CD4-positive, alpha-beta memory T cell (primary cell): Measurements from ENCODE around the gene SOCS6. TPM values are rescaled to one million over a fixed set of nuclear protein-coding genes. Genes with fewer than 3 reads are reported as not detected.

Experiments
- CTCF ChIA-PET: fragments of 350-600 bp; sonication (Branson Sonifier 250); formaldehyde crosslinking; loops from one replicate; lab custom pipeline; 2021; ENCODE audit warnings: inconsistent platforms; ENCODE audit not compliant: partially characterized antibody; lab: Charles Lee
- POLR2A ChIA-PET: fragments of 350-600 bp; sonication (Branson Sonifier 250); formaldehyde crosslinking; loops from one replicate; lab custom pipeline; 2021; ENCODE audit not compliant: partially characterized antibody; lab: Charles Lee
- DNase-seq, 5 donors: peaks; one replicate each; pipeline versions ENCODE4 v3.0.0 to v3.0.0-alpha.2; 2020 to 2022; ENCODE audit warnings: mixed read lengths in 1 of 5
- H3K27ac ChIP-seq: one replicate; pipeline ENCODE4 v1.7.0; 2013; ENCODE audit warnings: low read depth, low read length
- H3K27me3 ChIP-seq: 2 replicates; pipeline ENCODE4 v1.7.0; 2013; ENCODE audit warnings: mild to moderate bottlenecking, low read length, moderate library complexity; ENCODE audit not compliant: insufficient read depth
- H3K36me3 ChIP-seq: 2 replicates; pipeline ENCODE4 v1.7.0; 2013; ENCODE audit warnings: mild to moderate bottlenecking, low read length, moderate library complexity; ENCODE audit not compliant: insufficient read depth
- H3K4me1 ChIP-seq: 2 replicates; pipeline ENCODE4 v1.7.0; 2013; ENCODE audit warnings: mild to moderate bottlenecking, low read length, moderate library complexity; ENCODE audit not compliant: insufficient read depth
- H3K4me3 ChIP-seq, 2 donors: one replicate each; pipeline ENCODE4 v1.7.0; 2013; ENCODE audit warnings: low read length in 2 of 2, mild to moderate bottlenecking in 1 of 2
- H3K9me3 ChIP-seq, 2 donors: one replicate each; pipeline ENCODE4 v1.7.0; 2013; ENCODE audit warnings: low read length in 2 of 2, control low read depth in 1 of 2; ENCODE audit not compliant: control insufficient read depth in 1 of 2
- H3K27ac Mint-ChIP-seq, 7 donors: one replicate each; pipeline ENCODE4 v1.8.0; 2020 to 2021; ENCODE audit warnings: mixed read lengths in 7 of 7, mild to moderate bottlenecking in 6 of 7, inconsistent platforms in 3 of 7, moderate library complexity in 3 of 7
- H3K27me3 Mint-ChIP-seq, 2 donors: one replicate each; pipeline ENCODE4 v1.8.0; 2020 to 2021; ENCODE audit warnings: mixed read lengths in 2 of 2
- H3K36me3 Mint-ChIP-seq, 2 donors: one replicate each; pipeline ENCODE4 v1.8.0; 2020 to 2021; ENCODE audit warnings: mixed read lengths in 2 of 2, inconsistent platforms in 1 of 2, mild to moderate bottlenecking in 1 of 2
- H3K4me1 Mint-ChIP-seq, 4 donors: one replicate each; pipeline ENCODE4 v1.8.0; 2020 to 2021; ENCODE audit warnings: mixed read lengths in 4 of 4, mild to moderate bottlenecking in 1 of 4
- H3K4me3 Mint-ChIP-seq, 8 donors: one replicate each; pipeline ENCODE4 v1.8.0; 2020 to 2021; ENCODE audit warnings: mixed read lengths in 8 of 8, mild to moderate bottlenecking in 7 of 8, moderate library complexity in 6 of 8, inconsistent platforms in 3 of 8
- H3K9me3 Mint-ChIP-seq, 8 donors: one replicate each; pipeline ENCODE4 v1.8.0; 2020 to 2021; ENCODE audit warnings: mixed read lengths in 8 of 8, mild to moderate bottlenecking in 5 of 8, inconsistent platforms in 3 of 8, moderate library complexity in 1 of 8
- intact Hi-C: fragments of 100-400 bp; cut with micrococcal nuclease; formaldehyde crosslinking; loops from one replicate; pipeline ENCODE4 v1.15.1; 2023
- polyA plus RNA-seq, 2 donors: library from polyadenylated mRNA; unstranded; fragments of 300-500 nt; fragmentation: Illumina TruSeq; gene quantifications; one replicate each; pipeline ENCODE4 v1.2.3, GENCODE V29; 2021
- total RNA-seq, 2 experiments: library from RNA; stranded (reverse); gene quantifications; one replicate each; pipeline ENCODE4 v1.2.3, GENCODE V29; 2021

SOCS6 gene
- total and polyA plus RNA-seq, 4 experiments from 2014 or later, result 0.31 to 2.6 (median 1.7) TPM

DNA sequence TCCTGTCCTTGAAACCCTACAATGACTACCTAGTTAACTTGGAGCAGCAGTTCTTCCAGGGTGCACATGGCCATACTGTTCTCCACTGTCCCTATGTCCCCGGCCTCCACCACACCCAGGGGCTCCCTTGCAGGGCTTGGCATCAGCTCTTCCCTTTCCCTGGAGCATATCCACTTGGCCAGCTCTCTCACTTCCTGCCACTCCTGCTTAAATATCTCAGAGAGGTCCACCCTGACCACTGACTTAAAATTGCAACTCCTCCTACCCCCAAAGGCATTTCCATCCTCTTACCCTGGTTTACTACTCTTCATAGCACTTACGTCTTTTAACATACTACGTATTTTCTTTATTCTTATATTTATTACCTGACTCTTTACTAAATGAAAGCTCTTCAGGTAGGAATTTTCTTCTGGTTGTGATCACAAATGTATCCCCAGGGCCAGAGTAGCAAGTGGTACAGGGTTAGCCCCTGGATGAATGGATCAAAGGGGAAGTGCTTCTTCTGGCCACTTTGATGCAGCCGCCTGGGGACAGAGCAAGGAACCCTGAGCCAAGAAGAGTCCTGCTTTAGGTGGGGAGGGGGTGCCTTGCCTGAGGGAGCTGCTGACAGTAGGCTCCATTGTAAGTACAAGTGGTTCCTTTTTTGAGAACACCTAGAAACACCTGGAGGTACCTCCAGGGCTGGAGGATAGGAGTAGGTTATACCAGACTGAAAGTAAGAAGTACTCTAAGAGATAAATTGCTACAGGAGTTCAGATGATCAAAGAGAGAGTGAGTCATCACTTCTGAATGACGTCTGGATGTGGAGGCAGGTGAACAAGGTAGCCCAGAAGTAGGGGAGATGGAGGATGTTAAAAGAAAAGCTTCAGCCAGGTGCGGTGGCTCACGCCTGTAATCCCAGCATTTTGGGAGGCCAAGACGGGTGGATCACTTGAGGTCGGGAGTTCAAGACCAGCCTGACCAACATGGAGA is 82.2 kb downstream of the SOCS6 start:
- no peak for DNase-seq
- Mint-ChIP-seq H3K4me1 (no peaks in the 10 kb centered on the region), H3K27me3 (peaks cover 2 to 3% of the 10 kb centered on the region in 2 donors), H3K9me3 (peaks cover 0 to 3% (median 0%) of the 10 kb centered on the region in 8 donors), H3K36me3 (no peaks in the 10 kb centered on the region), H3K4me3 (no peak overlapping the region), H3K27ac (no peak overlapping the region)
- no peak overlapping the region for H3K27ac ChIP-seq
- no peaks in the 10 kb centered on the region for H3K4me1 ChIP-seq
- ChIA-PET POLR2A (no interaction called here), CTCF (no interaction called here)
- H3K27me3 ChIP-seq, result no peaks in the 10 kb centered on the region
- no peaks in the 10 kb centered on the region for H3K9me3 ChIP-seq
- no peaks in the 10 kb centered on the region for H3K36me3 ChIP-seq
- no peak overlapping the region for H3K4me3 ChIP-seq
- intact Hi-C loops, result no loop called here

DNA sequence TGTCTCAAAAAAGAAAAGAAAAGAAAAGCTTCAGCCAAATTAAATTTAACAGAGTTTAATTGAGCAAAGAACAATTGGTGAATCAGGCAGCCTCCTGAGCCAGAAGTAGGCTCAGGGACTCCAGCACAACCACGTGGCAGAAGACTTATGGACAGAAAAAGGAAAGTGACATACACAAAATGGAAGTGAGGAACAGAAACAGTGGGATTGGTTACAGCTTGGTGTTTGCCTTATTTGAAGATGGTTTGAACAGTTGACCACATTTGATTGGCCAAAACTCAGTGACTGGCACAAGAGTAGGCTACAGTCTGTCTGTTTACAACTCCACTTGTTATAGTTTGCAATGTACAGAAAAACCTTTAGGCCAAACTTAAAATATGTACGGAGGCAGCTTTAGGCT is 83.1 kb downstream of the SOCS6 start:
- Histone ChIP-seq H3K27me3 (no peaks in the 10 kb centered on the region), H3K4me1 (no peaks in the 10 kb centered on the region), H3K4me3 (no peak overlapping the region), H3K27ac (no peak overlapping the region), H3K9me3 (no peaks in the 10 kb centered on the region), H3K36me3 (no peaks in the 10 kb centered on the region)
- DNase-seq, result no peak
- Mint-ChIP-seq H3K27me3 (peaks cover 0 to 2% of the 10 kb centered on the region in 2 donors), H3K4me3 (no peak overlapping the region), H3K4me1 (no peaks in the 10 kb centered on the region), H3K36me3 (no peaks in the 10 kb centered on the region), H3K9me3 (peaks cover 0 to 3% (median 0%) of the 10 kb centered on the region in 8 donors), H3K27ac (no peak overlapping the region)
- ChIA-PET POLR2A (no interaction called here), CTCF (no interaction called here)
- intact Hi-C loops, result no loop called here

GRCh38 chr18:70372450-70373041 is 83.7 kb downstream of the SOCS6 start:
- CTCF ChIA-PET, result no interaction called here
- POLR2A ChIA-PET, result no interaction called here
- no peaks in the 10 kb centered on the region for H3K4me1 Mint-ChIP-seq

GRCh38 chr18:70373042-70373519 is 84.2 kb downstream of the SOCS6 start:
- DNase-seq, result no peak
- CTCF ChIA-PET, result no interaction called here
- H3K36me3 Mint-ChIP-seq, result no peaks in the 10 kb centered on the region
- H3K4me1 ChIP-seq, result no peaks in the 10 kb centered on the region
- POLR2A ChIA-PET, result no interaction called here
- H3K9me3 ChIP-seq, result no peaks in the 10 kb centered on the region
- no peaks in the 10 kb centered on the region for H3K4me1 Mint-ChIP-seq
- H3K4me3 ChIP-seq, result no peak overlapping the region
- H3K27ac Mint-ChIP-seq, result no peak overlapping the region
- H3K27me3 Mint-ChIP-seq, result peaks cover 0 to 2% of the 10 kb centered on the region in 2 donors
- intact Hi-C loops, result no loop called here
- H3K27ac ChIP-seq, result no peak overlapping the region
- H3K27me3 ChIP-seq, result no peaks in the 10 kb centered on the region
- no peak overlapping the region for H3K4me3 Mint-ChIP-seq
- H3K36me3 ChIP-seq, result no peaks in the 10 kb centered on the region
- peaks cover 0 to 3% (median 0%) of the 10 kb centered on the region in 8 donors for H3K9me3 Mint-ChIP-seq

More at GRCh38 chr18:70372450-70373041, 83.7 kb downstream of the SOCS6 start:
- Histone ChIP-seq H3K4me3 (no peak overlapping the region), H3K27ac (no peak overlapping the region), H3K27me3 (no peaks in the 10 kb centered on the region), H3K9me3 (no peaks in the 10 kb centered on the region), H3K36me3 (no peaks in the 10 kb centered on the region), H3K4me1 (no peaks in the 10 kb centered on the region)
- peaks cover 0 to 3% (median 0%) of the 10 kb centered on the region in 8 donors for H3K9me3 Mint-ChIP-seq
- no peaks in the 10 kb centered on the region for H3K36me3 Mint-ChIP-seq
- intact Hi-C loops, result no loop called here
- no peak overlapping the region for H3K4me3 Mint-ChIP-seq
- H3K27ac Mint-ChIP-seq, result no peak overlapping the region
- DNase-seq, result no peak
- H3K27me3 Mint-ChIP-seq, result peaks cover 0 to 2% of the 10 kb centered on the region in 2 donors

DNA sequence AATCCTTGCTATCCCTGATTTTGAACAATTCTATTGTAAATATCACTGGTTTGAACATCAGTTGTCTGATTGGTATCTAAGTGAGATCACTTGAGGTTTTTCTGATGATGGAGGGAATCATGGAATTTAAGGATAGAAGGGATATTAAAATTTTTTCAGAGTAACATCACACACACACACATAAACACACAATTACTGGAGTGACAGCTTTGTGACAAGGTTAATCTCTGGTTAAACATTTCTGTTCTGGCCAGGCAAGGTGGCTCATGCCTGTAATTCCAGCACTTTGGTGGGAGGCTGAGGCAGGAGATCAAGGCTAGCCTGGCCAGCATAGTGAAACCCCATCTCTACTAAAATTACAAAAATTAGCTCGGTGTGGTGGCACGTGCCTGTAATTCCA is 85.3 kb downstream of the SOCS6 start:
- Histone ChIP-seq H3K4me3 (no peak overlapping the region), H3K9me3 (no peaks in the 10 kb centered on the region), H3K27me3 (no peaks in the 10 kb centered on the region), H3K27ac (no peak overlapping the region), H3K36me3 (no peaks in the 10 kb centered on the region), H3K4me1 (no peaks in the 10 kb centered on the region)
- Mint-ChIP-seq H3K9me3 (peaks cover 0 to 3% (median 0%) of the 10 kb centered on the region in 8 donors), H3K4me1 (no peaks in the 10 kb centered on the region), H3K27me3 (peaks cover 0 to 2% of the 10 kb centered on the region in 2 donors), H3K36me3 (no peaks in the 10 kb centered on the region), H3K4me3 (no peak overlapping the region), H3K27ac (no peak overlapping the region)
- ChIA-PET POLR2A (no interaction called here), CTCF (no interaction called here)
- intact Hi-C loops, result no loop called here
- no peak for DNase-seq

GRCh38 chr18:70376137-70376913 is 87.5 kb downstream of the SOCS6 start:
- ChIA-PET CTCF (no interaction called here), POLR2A (no interaction called here)
- Mint-ChIP-seq H3K27ac (no peak overlapping the region), H3K4me1 (no peaks in the 10 kb centered on the region), H3K36me3 (no peaks in the 10 kb centered on the region), H3K4me3 (no peak overlapping the region), H3K27me3 (no peaks in the 10 kb centered on the region), H3K9me3 (peaks cover 0 to 2% (median 0%) of the 10 kb centered on the region in 8 donors)
- intact Hi-C loops, result no loop called here
- H3K27ac ChIP-seq, result no peak overlapping the region
- H3K9me3 ChIP-seq, result no peaks in the 10 kb centered on the region
- H3K36me3 ChIP-seq, result no peaks in the 10 kb centered on the region
- no peak overlapping the region for H3K4me3 ChIP-seq
- no peaks in the 10 kb centered on the region for H3K4me1 ChIP-seq
- DNase-seq, result no peak
- no peaks in the 10 kb centered on the region for H3K27me3 ChIP-seq

GRCh38 chr18:70376914-70377258 is 88.0 kb downstream of the SOCS6 start:
- Histone ChIP-seq H3K36me3 (no peaks in the 10 kb centered on the region), H3K9me3 (no peaks in the 10 kb centered on the region), H3K4me1 (no peaks in the 10 kb centered on the region), H3K27ac (no peak overlapping the region), H3K27me3 (no peaks in the 10 kb centered on the region), H3K4me3 (no peak overlapping the region)
- Mint-ChIP-seq H3K9me3 (peaks cover 0 to 2% (median 0%) of the 10 kb centered on the region in 8 donors), H3K4me1 (no peaks in the 10 kb centered on the region), H3K36me3 (no peaks in the 10 kb centered on the region), H3K4me3 (no peak overlapping the region), H3K27me3 (no peaks in the 10 kb centered on the region), H3K27ac (no peak overlapping the region)
- intact Hi-C loops, result no loop called here
- ChIA-PET POLR2A (no interaction called here), CTCF (no interaction called here)
- no peak for DNase-seq
